HL-60 (cell line): Measurements from ENCODE around the gene FBXO28.

Experiments
- CTCF ChIP-seq: IDR thresholded peaks from one replicate; pipeline ENCODE4 v1.5.1; 2011; ENCODE audit warnings: low read length, control low read depth, inconsistent platforms; ENCODE audit not compliant: insufficient read depth
- GABPA ChIP-seq: IDR thresholded peaks from 2 replicates; pipeline ENCODE4 v1.6.1; 2012; ENCODE audit warnings: low read depth
- POLR2AphosphoS5 ChIP-seq: IDR thresholded peaks from 2 replicates; pipeline ENCODE4 v1.6.1; 2012; ENCODE audit warnings: low read depth
- REST ChIP-seq: IDR thresholded peaks from 2 replicates; pipeline ENCODE4 v1.6.1; 2012; ENCODE audit warnings: low read depth; ENCODE audit not compliant: insufficient replicate concordance
- SPI1 ChIP-seq: IDR thresholded peaks from 2 replicates; pipeline ENCODE4 v1.6.1; 2012; ENCODE audit warnings: low read depth, mild to moderate bottlenecking, borderline replicate concordance

- no peak for TF ChIP-seq CTCF
- TF ChIP-seq POLR2AphosphoS5: no peak
- no peak for TF ChIP-seq REST
- no peak for TF ChIP-seq GABPA
- TF ChIP-seq SPI1: no peak
Observed at GRCh38 chr1:224113005-224113404, 906 bp upstream of the FBXO28 start.
